Tibial nerve (tissue), 4 donors: Measurements from ENCODE around the gene MPP2.

Experiments
- EP300 ChIP-seq, 2 donors: sonication (generic); formaldehyde crosslinking; IDR thresholded peaks; one replicate each; pipeline ENCODE4 v1.6.1; 2017; ENCODE audit warnings: antibody characterized with exemption in 2 of 2, mild to moderate bottlenecking in 1 of 2
- POLR2A ChIP-seq, 2 donors: fragments of 450-650 bp; IDR thresholded peaks; one replicate each; pipeline ENCODE4 v1.6.1; 2017; ENCODE audit warnings: antibody characterized with exemption in 2 of 2, mild to moderate bottlenecking in 2 of 2, moderate library complexity in 2 of 2
- TF ChIP-seq, protein P1 (sequence below), 5 experiments: fragments of 200-600 bp in 3 of 5; fragments of 450-650 bp in 2 of 5; sonication (generic) in 3 of 5; IDR thresholded peaks; one replicate each; pipeline ENCODE4 v1.5.1; 2016 to 2019; ENCODE audit warnings: antibody characterized with exemption in 5 of 5, mild to moderate bottlenecking in 3 of 5, moderate library complexity in 2 of 5

- TF ChIP-seq, protein P1, sequence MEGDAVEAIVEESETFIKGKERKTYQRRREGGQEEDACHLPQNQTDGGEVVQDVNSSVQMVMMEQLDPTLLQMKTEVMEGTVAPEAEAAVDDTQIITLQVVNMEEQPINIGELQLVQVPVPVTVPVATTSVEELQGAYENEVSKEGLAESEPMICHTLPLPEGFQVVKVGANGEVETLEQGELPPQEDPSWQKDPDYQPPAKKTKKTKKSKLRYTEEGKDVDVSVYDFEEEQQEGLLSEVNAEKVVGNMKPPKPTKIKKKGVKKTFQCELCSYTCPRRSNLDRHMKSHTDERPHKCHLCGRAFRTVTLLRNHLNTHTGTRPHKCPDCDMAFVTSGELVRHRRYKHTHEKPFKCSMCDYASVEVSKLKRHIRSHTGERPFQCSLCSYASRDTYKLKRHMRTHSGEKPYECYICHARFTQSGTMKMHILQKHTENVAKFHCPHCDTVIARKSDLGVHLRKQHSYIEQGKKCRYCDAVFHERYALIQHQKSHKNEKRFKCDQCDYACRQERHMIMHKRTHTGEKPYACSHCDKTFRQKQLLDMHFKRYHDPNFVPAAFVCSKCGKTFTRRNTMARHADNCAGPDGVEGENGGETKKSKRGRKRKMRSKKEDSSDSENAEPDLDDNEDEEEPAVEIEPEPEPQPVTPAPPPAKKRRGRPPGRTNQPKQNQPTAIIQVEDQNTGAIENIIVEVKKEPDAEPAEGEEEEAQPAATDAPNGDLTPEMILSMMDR (IDR thresholded peaks at IDR 0.05): no peak
- TF ChIP-seq POLR2A (IDR thresholded peaks at IDR 0.05) (no peak), EP300 (IDR thresholded peaks at IDR 0.05) (no peak)
These were observed 25.0 kb upstream of the MPP2 start for GRCh38 chr17:43932357-43932756.
